ENCODE data around the gene UBFD1. TPM values are rescaled to one million over a fixed set of nuclear protein-coding genes. Genes with fewer than 3 reads are reported as not detected.
"Not testable (repeated sequence)": the region's sequence is repeated elsewhere in the genome, so short reads cannot be mapped to it uniquely, and the experiment has no call there.

Gene UBFD1
- total and polyA plus RNA-seq, 9 donors: 44.2 to 75.2 (median 60.6) TPM

DNA sequence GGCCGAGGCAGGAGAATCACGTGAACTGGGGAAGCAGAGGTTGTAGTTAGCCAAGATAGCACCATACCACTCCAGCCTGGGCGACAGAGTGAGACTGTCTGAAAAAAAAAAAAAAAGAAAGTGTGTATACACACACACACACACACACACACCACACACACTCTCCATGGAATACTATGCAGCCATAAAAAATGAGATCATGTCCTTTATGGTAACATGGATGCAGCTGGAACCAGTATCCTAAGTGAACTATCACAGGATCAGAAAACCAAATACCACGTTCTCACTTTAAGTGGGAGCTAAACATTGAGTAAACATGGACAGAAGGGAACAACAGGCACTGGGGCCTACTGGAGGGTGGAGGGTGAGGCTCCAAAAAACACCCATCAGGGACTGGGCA lies 21.8 kb downstream of the UBFD1 start:
- H3K27ac ChIP-seq (ENCODE audit: low read length): no peak overlapping the region
- no peaks in the 10 kb centered on the region for H3K27me3 ChIP-seq (ENCODE audit: control insufficient read depth, insufficient read depth, low read length)
- H3K9me3 ChIP-seq (replicated peaks; ENCODE audit: control insufficient read depth, low read depth, low read length): no peaks in the 10 kb centered on the region
- peaks cover 35% of the 10 kb centered on the region for H3K36me3 ChIP-seq (ENCODE audit: control insufficient read depth, insufficient read depth, low read length)
- no CpG with 5 or more reads among the region's 4 CpGs for WGBS (ENCODE audit: insufficient coverage)
- no peak overlapping the region for H3K4me3 ChIP-seq (ENCODE audit: low read length)
- no peak for DNase-seq
- no peaks in the 10 kb centered on the region for H3K4me1 ChIP-seq (ENCODE audit: control insufficient read depth, insufficient read depth, low read length)

- Histone ChIP-seq H3K27me3 (ENCODE audit: control insufficient read depth, insufficient read depth, low read length) (no peaks in the 10 kb centered on the region), H3K4me1 (ENCODE audit: control insufficient read depth, insufficient read depth, low read length) (no peaks in the 10 kb centered on the region), H3K4me3 (ENCODE audit: low read length) (no peak overlapping the region), H3K27ac (ENCODE audit: low read length) (no peak overlapping the region), H3K9me3 (replicated peaks; ENCODE audit: control insufficient read depth, low read depth, low read length) (no peaks in the 10 kb centered on the region), H3K36me3 (ENCODE audit: control insufficient read depth, insufficient read depth, low read length) (peaks cover 36% of the 10 kb centered on the region)
- no peak for DNase-seq
Measured at GRCh38 chr16:23580391-23580790, 22.9 kb downstream of the UBFD1 start.

DNA sequence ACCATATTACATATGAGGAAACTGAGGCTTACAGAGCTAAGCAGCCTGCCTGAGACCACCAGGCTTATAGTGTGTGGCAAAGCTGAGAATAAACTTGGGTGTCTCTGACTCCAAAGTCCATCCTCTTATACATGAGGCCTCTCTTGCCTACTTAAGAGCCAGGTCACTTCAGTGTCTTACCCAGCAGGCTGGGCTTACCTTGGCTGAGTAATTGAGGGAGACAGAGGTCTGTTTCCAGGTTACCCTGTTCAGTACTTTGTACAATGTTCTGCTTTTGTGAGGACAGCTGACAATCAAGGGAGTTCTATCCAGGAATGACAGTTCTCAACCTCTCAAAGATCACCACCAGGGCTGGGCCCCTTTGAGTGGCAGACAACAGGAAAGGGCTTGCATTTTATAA lies 24.2 kb downstream of the UBFD1 start:
- Histone ChIP-seq H3K36me3 (ENCODE audit: control insufficient read depth, insufficient read depth, low read length) (peaks cover 40% of the 10 kb centered on the region), H3K27me3 (ENCODE audit: control insufficient read depth, insufficient read depth, low read length) (no peaks in the 10 kb centered on the region), H3K9me3 (replicated peaks; ENCODE audit: control insufficient read depth, low read depth, low read length) (no peaks in the 10 kb centered on the region), H3K27ac (ENCODE audit: low read length) (no peak overlapping the region), H3K4me3 (ENCODE audit: low read length) (no peak overlapping the region), H3K4me1 (ENCODE audit: control insufficient read depth, insufficient read depth, low read length) (no peaks in the 10 kb centered on the region)
- DNase-seq: no peak

DNA sequence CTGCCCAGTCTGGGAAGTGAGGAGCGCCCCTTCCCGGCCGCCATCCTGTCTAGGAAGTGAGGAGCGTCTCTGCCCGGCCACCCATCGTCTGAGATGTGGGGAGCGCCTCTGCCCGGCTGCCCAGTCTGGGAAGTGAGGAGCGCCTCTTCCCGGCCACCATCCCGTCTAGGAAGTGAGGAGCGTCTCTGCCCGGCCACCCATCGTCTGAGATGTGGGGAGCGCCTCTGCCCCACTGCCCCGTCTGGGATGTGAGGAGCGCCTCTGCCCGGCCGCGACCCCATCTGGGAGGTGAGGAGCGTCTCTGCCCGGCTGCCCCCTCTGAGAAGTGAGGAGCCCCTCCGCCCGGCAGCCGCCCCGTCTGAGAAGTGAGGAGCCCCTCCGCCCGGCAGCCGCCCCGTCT lies 25.7 kb downstream of the UBFD1 start:
- not testable (repeated sequence) for H3K4me1 ChIP-seq (ENCODE audit: control insufficient read depth, insufficient read depth, low read length); H3K27ac ChIP-seq (ENCODE audit: low read length); H3K4me3 ChIP-seq (ENCODE audit: low read length); H3K27me3 ChIP-seq (ENCODE audit: control insufficient read depth, insufficient read depth, low read length); H3K9me3 ChIP-seq (replicated peaks; ENCODE audit: control insufficient read depth, low read depth, low read length); DNase-seq
- H3K36me3 ChIP-seq (ENCODE audit: control insufficient read depth, insufficient read depth, low read length): peaks cover 47% of the 10 kb centered on the region
- WGBS (ENCODE audit: insufficient coverage): 96% methylated on average over 8 of the region's 30 CpGs

- Histone ChIP-seq H3K4me3 (ENCODE audit: low read length) (no peak overlapping the region), H3K9me3 (replicated peaks; ENCODE audit: control insufficient read depth, low read depth, low read length) (no peaks in the 10 kb centered on the region), H3K27me3 (ENCODE audit: control insufficient read depth, insufficient read depth, low read length) (no peaks in the 10 kb centered on the region), H3K4me1 (ENCODE audit: control insufficient read depth, insufficient read depth, low read length) (no peaks in the 10 kb centered on the region), H3K36me3 (ENCODE audit: control insufficient read depth, insufficient read depth, low read length) (peaks cover 53% of the 10 kb centered on the region), H3K27ac (ENCODE audit: low read length) (no peak overlapping the region)
- no peak for DNase-seq
- 94% methylated on average over 8 of the region's 14 CpGs for WGBS (ENCODE audit: insufficient coverage)
Measured at GRCh38 chr16:23584186-23585076, 26.9 kb downstream of the UBFD1 start.

GRCh38 chr16:23587726-23588125 lies 30.2 kb downstream of the UBFD1 start:
- Histone ChIP-seq H3K4me3 (ENCODE audit: low read length) (no peak overlapping the region), H3K4me1 (ENCODE audit: control insufficient read depth, insufficient read depth, low read length) (no peaks in the 10 kb centered on the region), H3K9me3 (replicated peaks; ENCODE audit: control insufficient read depth, low read depth, low read length) (no peaks in the 10 kb centered on the region), H3K27ac (ENCODE audit: low read length) (no peak overlapping the region), H3K36me3 (ENCODE audit: control insufficient read depth, insufficient read depth, low read length) (peaks cover 68% of the 10 kb centered on the region), H3K27me3 (ENCODE audit: control insufficient read depth, insufficient read depth, low read length) (no peaks in the 10 kb centered on the region)
- no peak for DNase-seq
- 81% methylated on average over 2 of the region's 5 CpGs for WGBS (ENCODE audit: insufficient coverage)

- no peak overlapping the region for H3K4me3 ChIP-seq (ENCODE audit: low read length)
- DNase-seq: no peak
- H3K36me3 ChIP-seq (ENCODE audit: control insufficient read depth, insufficient read depth, low read length): peaks cover 64% of the 10 kb centered on the region
- WGBS (ENCODE audit: insufficient coverage): 85% methylated on average over 2 of the region's 3 CpGs
- peaks cover 11% of the 10 kb centered on the region for H3K4me1 ChIP-seq (ENCODE audit: control insufficient read depth, insufficient read depth, low read length)
- H3K9me3 ChIP-seq (replicated peaks; ENCODE audit: control insufficient read depth, low read depth, low read length): no peaks in the 10 kb centered on the region
- H3K27me3 ChIP-seq (ENCODE audit: control insufficient read depth, insufficient read depth, low read length): no peaks in the 10 kb centered on the region
- H3K27ac ChIP-seq (ENCODE audit: low read length): no peak overlapping the region
Measured at GRCh38 chr16:23590181-23590580, 32.7 kb downstream of the UBFD1 start.

DNA sequence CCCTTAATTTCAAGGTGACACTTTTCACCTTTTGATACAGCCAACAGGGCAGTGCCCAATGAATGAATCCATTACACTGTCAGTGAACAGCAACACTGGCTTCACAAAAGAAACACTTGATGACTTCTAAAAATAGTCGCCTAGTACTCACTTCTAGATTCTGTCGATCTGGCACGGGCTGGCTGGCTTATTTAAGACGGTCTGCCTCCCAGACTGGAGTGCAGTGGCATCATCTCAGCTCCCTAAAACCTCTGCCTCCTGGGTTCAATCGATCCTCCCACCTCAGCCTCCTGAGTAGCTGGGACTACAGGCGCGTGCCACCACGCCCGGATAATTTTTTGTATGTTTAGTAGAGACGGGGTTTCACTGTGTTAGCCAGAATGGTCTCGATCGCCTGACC lies 36.7 kb downstream of the UBFD1 start:
- Histone ChIP-seq H3K4me3 (ENCODE audit: low read length) (no peak overlapping the region), H3K9me3 (replicated peaks; ENCODE audit: control insufficient read depth, low read depth, low read length) (no peaks in the 10 kb centered on the region), H3K27ac (ENCODE audit: low read length) (no peak overlapping the region), H3K4me1 (ENCODE audit: control insufficient read depth, insufficient read depth, low read length) (peaks cover 17% of the 10 kb centered on the region), H3K36me3 (ENCODE audit: control insufficient read depth, insufficient read depth, low read length) (peaks cover 34% of the 10 kb centered on the region), H3K27me3 (ENCODE audit: control insufficient read depth, insufficient read depth, low read length) (no peaks in the 10 kb centered on the region)
- DNase-seq: no peak
- WGBS (ENCODE audit: insufficient coverage): 93% methylated on average over 12 of the region's 12 CpGs

DNA sequence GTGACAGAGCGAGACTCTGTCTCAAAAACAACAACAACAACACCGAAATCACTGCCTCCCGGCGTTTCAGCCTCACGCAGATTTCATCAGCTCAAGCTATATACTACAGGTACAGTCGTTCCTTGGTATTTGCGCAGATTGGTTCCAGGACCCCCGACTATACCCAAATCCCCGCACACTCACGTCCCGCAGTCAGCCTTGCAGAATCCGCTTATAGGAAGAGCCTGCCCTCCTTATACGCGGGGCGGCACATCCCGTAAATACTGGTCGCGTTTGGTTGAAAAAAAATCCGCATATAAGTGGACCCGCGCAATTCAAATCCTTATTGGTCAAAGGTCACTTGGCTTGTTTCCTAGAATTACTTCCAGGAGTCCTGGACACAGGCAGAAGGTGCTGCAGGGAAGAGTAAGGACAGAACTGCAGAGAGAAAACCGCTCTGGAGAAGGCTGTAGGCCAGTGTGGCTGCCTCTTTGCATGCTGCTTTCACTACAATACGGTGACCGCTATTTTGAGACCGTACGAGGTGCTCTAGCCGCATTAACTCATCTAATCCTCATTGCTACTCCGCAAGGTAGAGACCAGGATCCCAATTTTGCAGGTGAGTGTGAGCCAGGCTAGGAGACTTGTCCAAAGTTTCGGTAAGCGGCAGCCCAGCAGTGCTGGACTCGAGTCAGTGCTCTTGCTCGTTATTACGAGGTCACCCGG lies 37.9 kb downstream of the UBFD1 start:
- H3K27ac ChIP-seq (ENCODE audit: low read length): no peak overlapping the region
- peak overlapping the region; percentile 95 for H3K4me3 ChIP-seq (ENCODE audit: low read length)
- WGBS (ENCODE audit: insufficient coverage): 15% methylated on average over 32 of the region's 34 CpGs
- peaks cover 29% of the 10 kb centered on the region for H3K36me3 ChIP-seq (ENCODE audit: control insufficient read depth, insufficient read depth, low read length)
- no peaks in the 10 kb centered on the region for H3K9me3 ChIP-seq (replicated peaks; ENCODE audit: control insufficient read depth, low read depth, low read length)
- H3K4me1 ChIP-seq (ENCODE audit: control insufficient read depth, insufficient read depth, low read length): peaks cover 17% of the 10 kb centered on the region
- H3K27me3 ChIP-seq (ENCODE audit: control insufficient read depth, insufficient read depth, low read length): no peaks in the 10 kb centered on the region
- DNase-seq: peak; percentile 11

GRCh38 chr16:23595951-23596720 lies 38.6 kb downstream of the UBFD1 start, which contains the start of gene NDUFAB1:
NDUFAB1 (minus strand) TSS chr16:23596316; CDS start chr16:23596290, 26 bp downstream.
- no peaks in the 10 kb centered on the region for H3K9me3 ChIP-seq (replicated peaks; ENCODE audit: control insufficient read depth, low read depth, low read length)
- peaks cover 22% of the 10 kb centered on the region for H3K36me3 ChIP-seq (ENCODE audit: control insufficient read depth, insufficient read depth, low read length)
- peak within 1 kb of the TSS; percentile 72 for H3K27ac ChIP-seq (ENCODE audit: low read length)
- H3K27me3 ChIP-seq (ENCODE audit: control insufficient read depth, insufficient read depth, low read length): no peaks in the 10 kb centered on the region
- DNase-seq: peak; percentile 95
- WGBS (ENCODE audit: insufficient coverage): under 1% methylated on average over 58 of the region's 67 CpGs
- H3K4me3 ChIP-seq (ENCODE audit: low read length): peak within 1 kb of the TSS; percentile 95
- peaks cover 17% of the 10 kb centered on the region for H3K4me1 ChIP-seq (ENCODE audit: control insufficient read depth, insufficient read depth, low read length)

All from muscle of leg (tissue), 11 donors.